Measurements from ENCODE around the gene LDB3. TPM values are rescaled to one million over a fixed set of nuclear protein-coding genes. Genes with fewer than 3 reads are reported as not detected.

The LDB3 gene
- total and polyA plus RNA-seq, 9 of the 15 experiments (the other 6 are each of a cell fraction or from before 2014, with no cell fraction given), result 0.03 TPM; not detected in 8

DNA sequence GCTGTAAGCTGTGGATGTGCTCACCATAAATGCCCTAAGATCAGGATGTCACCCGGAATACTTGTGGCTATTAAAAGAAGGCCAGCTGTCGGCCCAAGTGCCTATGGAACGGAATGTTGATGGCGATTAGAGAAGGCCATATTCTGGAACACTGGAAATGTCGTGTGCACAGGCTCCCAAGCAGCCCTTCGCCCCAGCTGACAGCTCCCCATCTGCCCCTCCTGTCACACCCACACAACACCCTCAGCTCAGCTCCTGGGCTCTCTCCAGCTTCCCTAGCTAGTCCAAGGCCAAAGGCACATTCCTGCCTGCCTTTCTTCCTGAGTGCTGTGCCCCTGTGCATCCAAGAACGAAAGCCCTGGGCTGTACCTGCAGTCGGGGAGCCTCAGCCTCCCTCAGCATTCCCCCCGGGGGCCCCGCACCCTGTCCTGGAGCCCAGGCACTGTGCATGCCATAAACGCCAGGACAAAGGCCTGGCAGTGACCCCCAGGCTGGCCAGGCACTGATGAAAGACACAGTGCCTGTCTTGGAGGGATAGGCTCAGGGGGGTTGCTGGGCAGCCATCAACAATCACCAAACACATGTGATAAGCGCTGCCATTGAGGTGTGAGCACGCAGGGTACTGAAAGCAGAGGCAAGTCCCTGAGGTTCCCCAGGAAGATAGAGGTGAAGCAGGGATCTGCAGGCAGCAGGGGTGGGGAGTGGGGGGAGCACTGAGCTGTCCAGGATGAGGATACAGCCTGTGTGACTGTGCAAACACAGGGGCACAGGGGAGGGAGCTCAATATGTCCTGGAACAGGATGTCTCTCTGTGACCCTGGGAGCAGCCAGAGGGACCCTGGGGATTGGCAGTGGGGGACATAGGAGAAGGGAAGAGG lies 3.7 kb upstream of the LDB3 start:
- H3K9ac ChIP-seq (ENCODE audit: insufficient read depth in 1 of 2, low read depth in 2 of 2, low read length in 2 of 2), result no peak overlapping the region
- WGBS (ENCODE audit: insufficient coverage, low coverage, missing lambda C conversion rate), result 5% methylated on average over 8 of the region's 13 CpGs
- no peak for DNase-seq (ENCODE audit: extremely low read depth in 1 of 4, low spot score in 3 of 4)
- ChIA-PET POLR2A (interaction anchor here (0.5 to 0.8 kb wide), 4 partner anchors 10 to 70 kb away, joined by 3 to 4 read pairs (median 3); no protein-coding TSS in a partner anchor), CTCF (ENCODE audit: low intra/inter-chr PET ratio) (no interaction called here)
- H3K27me3 ChIP-seq (ENCODE audit: control insufficient read depth in 2 of 2, insufficient read depth in 2 of 2, low read length in 2 of 2), result peaks cover 2 to 87% of the 10 kb centered on the region in 2 experiments; a peak in 4 of 5 replicates
- intact Hi-C loops (cut with micrococcal nuclease), result no loop called here
- H4K20me1 ChIP-seq (replicated peaks; ENCODE audit: control insufficient read depth, insufficient read depth, low read length), result no peaks in the 10 kb centered on the region
- H3K79me2 ChIP-seq (ENCODE audit: control insufficient read depth, insufficient read depth, low read length), result no peaks in the 10 kb centered on the region
- no peak for FAIRE-seq
- in situ Hi-C loops (cut with MboI), result no loop called here
- H3K4me3 ChIP-seq, result no peak overlapping the region
- H3K9me1 ChIP-seq (ENCODE audit: control insufficient read depth, insufficient read depth, low read length), result no peaks in the 10 kb centered on the region
- no peak for ATAC-seq
- no peaks in the 10 kb centered on the region for H3K36me3 ChIP-seq (ENCODE audit: control insufficient read depth, insufficient read depth, low read length)
- H3K9me3 ChIP-seq (replicated peaks; ENCODE audit: control insufficient read depth, insufficient read depth, low read depth, low read length), result no peaks in the 10 kb centered on the region
- H2AFZ ChIP-seq (ENCODE audit: low read depth, low read length), result no peak overlapping the region
- peaks cover 0 to 9% of the 10 kb centered on the region in 2 experiments; a peak in 2 of 5 replicates for H3K4me1 ChIP-seq (replicated peaks in 1 of 2; ENCODE audit: control insufficient read depth in 2 of 2, insufficient read depth in 2 of 2, low read length in 2 of 2)
- no TSS peak for BruUV-seq (replicated peaks)
- H3K4me2 ChIP-seq (ENCODE audit: insufficient read depth, low read length), result no peak overlapping the region
- no peak overlapping the region for H3K27ac ChIP-seq (ENCODE audit: extremely low read depth, low read depth, low read length)
- no peak for TF ChIP-seq HMBOX1 (IDR thresholded peaks at IDR 0.05)
- TF ChIP-seq SMARCE1 (IDR thresholded peaks at IDR 0.05), result no peak
- TF ChIP-seq SRSF1 (IDR thresholded peaks at IDR 0.05; ENCODE audit: low read depth, low read length), result no peak
- TF ChIP-seq, protein P1, sequence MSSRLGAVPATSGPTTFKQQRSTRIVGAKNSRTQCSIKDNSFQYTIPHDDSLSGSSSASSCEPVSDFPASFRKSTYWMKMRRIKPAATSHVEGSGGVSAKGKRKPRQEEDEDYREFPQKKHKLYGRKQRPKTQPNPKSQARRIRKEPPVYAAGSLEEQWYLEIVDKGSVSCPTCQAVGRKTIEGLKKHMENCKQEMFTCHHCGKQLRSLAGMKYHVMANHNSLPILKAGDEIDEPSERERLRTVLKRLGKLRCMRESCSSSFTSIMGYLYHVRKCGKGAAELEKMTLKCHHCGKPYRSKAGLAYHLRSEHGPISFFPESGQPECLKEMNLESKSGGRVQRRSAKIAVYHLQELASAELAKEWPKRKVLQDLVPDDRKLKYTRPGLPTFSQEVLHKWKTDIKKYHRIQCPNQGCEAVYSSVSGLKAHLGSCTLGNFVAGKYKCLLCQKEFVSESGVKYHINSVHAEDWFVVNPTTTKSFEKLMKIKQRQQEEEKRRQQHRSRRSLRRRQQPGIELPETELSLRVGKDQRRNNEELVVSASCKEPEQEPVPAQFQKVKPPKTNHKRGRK (tag; IDR thresholded peaks at IDR 0.05), result no peak
- no peak for TF ChIP-seq RBM25 (IDR thresholded peaks at IDR 0.05; ENCODE audit: low read depth, low read length, severe bottlenecking)
- no peak for TF ChIP-seq KDM4B (IDR thresholded peaks at IDR 0.05; ENCODE audit: borderline replicate concordance in 2 of 2, low read depth in 1 of 2)
- no peak for TF ChIP-seq E2F3 (CRISPR knock-in tag; IDR thresholded peaks at IDR 0.05)
- no peak for TF ChIP-seq KDM2B (CRISPR knock-in tag; IDR thresholded peaks at IDR 0.05)
- TF ChIP-seq HDAC6 (IDR thresholded peaks at IDR 0.05; ENCODE audit: low read depth, low read length), result no peak
- TF ChIP-seq TRIM24 (IDR thresholded peaks at IDR 0.05), result no peak
- no peak for TF ChIP-seq OTX1 (CRISPR knock-in tag; IDR thresholded peaks at IDR 0.05)
- TF ChIP-seq YY1 (IDR thresholded peaks at IDR 0.05; ENCODE audit: borderline replicate concordance in 1 of 3, control insufficient read depth in 1 of 3, extremely low read depth in 1 of 3, insufficient read depth in 3 of 3, insufficient read length in 1 of 3, insufficient replicate concordance in 2 of 3, low read depth in 1 of 3, low read length in 2 of 3), result no peak
- no peak for TF ChIP-seq MBD2 (IDR thresholded peaks at IDR 0.05; ENCODE audit: borderline replicate concordance, low read depth)
- TF ChIP-seq RCOR1 (IDR thresholded peaks at IDR 0.05; ENCODE audit: borderline replicate concordance in 1 of 2, low read depth in 2 of 2, low read length in 2 of 2), result no peak
